H1 (cell line): ENCODE measurements around the gene FOXN4. TPM values are rescaled to one million over a fixed set of nuclear protein-coding genes. Genes with fewer than 3 reads are reported as not detected.

ENCODE experiments used
- CTCF ChIA-PET: fragments of 300-600 bp; sonication (Branson Sonifier 250); formaldehyde crosslinking; loops from one replicate; lab custom pipeline; 2021; ENCODE audit not compliant: partially characterized antibody; lab: Charles Lee
- POLR2A ChIA-PET: fragments of 300-600 bp; sonication (Branson Sonifier 250); formaldehyde crosslinking; loops from one replicate; lab custom pipeline; 2021; ENCODE audit warnings: inconsistent platforms; ENCODE audit not compliant: partially characterized antibody; lab: Charles Lee
- DNase-seq, 2 experiments: peaks; one replicate each; pipeline versions ENCODE4 v3.0.0 to v3.0.0-alpha.2; 2010 to 2022; ENCODE audit warnings: low spot score in 2 of 2, low read depth in 1 of 2, mixed read lengths in 1 of 2
- FAIRE-seq: peaks from 2 replicates; lab custom pipeline; 2011; peaks lifted over from hg19 to GRCh38; lab: Jason Lieb, UNC
- H2AFZ ChIP-seq: 2 replicates; pipeline ENCODE4 v1.8.1; 2012; ENCODE audit warnings: low read length, inconsistent platforms
- H2AK5ac ChIP-seq: 2 replicates; pipeline ENCODE4 v1.6.1; 2013; ENCODE audit warnings: low read depth, low read length
- H2BK120ac ChIP-seq: replicated peaks from 2 replicates; pipeline ENCODE3; 2013; ENCODE audit warnings: low read depth, low read length, inconsistent platforms
- H2BK12ac ChIP-seq: 2 replicates; pipeline ENCODE4 v1.6.1; 2013; ENCODE audit warnings: low read depth, low read length
- H2BK15ac ChIP-seq: 2 replicates; pipeline ENCODE4 v1.6.1; 2013; ENCODE audit warnings: low read length
- H2BK20ac ChIP-seq: 2 replicates; pipeline ENCODE4 v1.6.1; 2013; ENCODE audit warnings: low read length
- H2BK5ac ChIP-seq: 2 replicates; pipeline ENCODE4 v1.6.1; 2013; ENCODE audit warnings: low read depth, low read length
- H3K14ac ChIP-seq: 2 replicates; pipeline ENCODE4 v1.6.1; 2013; ENCODE audit warnings: inconsistent platforms; ENCODE audit not compliant: insufficient read length
- H3K18ac ChIP-seq: 2 replicates; pipeline ENCODE4 v1.6.1; 2013; ENCODE audit warnings: low read length; ENCODE audit errors: extremely low read depth
- H3K23ac ChIP-seq: 2 replicates; pipeline ENCODE4 v1.6.1; 2013; ENCODE audit warnings: inconsistent platforms; ENCODE audit not compliant: insufficient read length
- H3K23me2 ChIP-seq: 2 replicates; pipeline ENCODE4 v1.6.1; 2013; ENCODE audit warnings: low read depth, low read length
- H3K27ac ChIP-seq: 2 replicates; pipeline ENCODE4 v1.6.1; 2011; ENCODE audit warnings: low read depth, low read length, inconsistent platforms
- H3K27me3 ChIP-seq, 4 experiments: replicated peaks in 1 of 4; 1 replicate in 1 of 4; 2 replicates in 3 of 4; pipeline versions ENCODE4 v1.6.1 to v1.8.1; 2011 to 2013; ENCODE audit warnings: low read length in 3 of 4, mild to moderate bottlenecking in 3 of 4, inconsistent platforms in 2 of 4, mixed read lengths in 2 of 4, moderate library complexity in 1 of 4; ENCODE audit not compliant: control insufficient read depth in 3 of 4, insufficient read depth in 3 of 4; ENCODE audit errors: extremely low read depth in 1 of 4
- H3K36me3 ChIP-seq, 4 experiments: 2 replicates each; pipeline versions ENCODE4 v1.6.1 to v1.8.1; 2011 to 2013; ENCODE audit warnings: mild to moderate bottlenecking in 4 of 4, low read length in 3 of 4, moderate library complexity in 2 of 4, control low read depth in 1 of 4, inconsistent platforms in 1 of 4; ENCODE audit not compliant: insufficient read depth in 4 of 4, control insufficient read depth in 2 of 4
- H3K4ac ChIP-seq: replicated peaks from 2 replicates; pipeline ENCODE3; 2013; ENCODE audit warnings: low read length, low read depth, mixed read lengths, inconsistent platforms; ENCODE audit not compliant: insufficient read length
- H3K4me1 ChIP-seq, 4 experiments: replicated peaks in 1 of 4; 1 replicate in 1 of 4; 2 replicates in 3 of 4; pipeline versions ENCODE4 v1.6.1 to v1.8.1; 2011 to 2013; ENCODE audit warnings: low read length in 3 of 4, inconsistent platforms in 2 of 4, mixed read lengths in 1 of 4; ENCODE audit not compliant: insufficient read depth in 4 of 4, control insufficient read depth in 3 of 4
- H3K4me2 ChIP-seq, 2 experiments: 2 replicates each; pipeline versions ENCODE4 v1.6.1 to v1.8.1; 2011 to 2013; ENCODE audit warnings: low read depth in 2 of 2, low read length in 2 of 2, control low read depth in 1 of 2, inconsistent platforms in 1 of 2, mild to moderate bottlenecking in 1 of 2; ENCODE audit not compliant: insufficient read depth in 1 of 2
- H3K4me3 ChIP-seq, 4 experiments: fragments of 200-600, 300-600 bp in 1 of 4; sonication (generic), shearing (Covaris generic), sonication (Bioruptor Twin) in 1 of 4; 2 replicates each; pipeline versions ENCODE4 v1.5.1 to v1.8.1; 2011 to 2016; ENCODE audit warnings: low read length in 4 of 4, low read depth in 3 of 4, control low read depth in 2 of 4, inconsistent platforms in 2 of 4, mild to moderate bottlenecking in 2 of 4, mixed read lengths in 1 of 4, moderate library complexity in 1 of 4; ENCODE audit not compliant: insufficient read depth in 2 of 4; ENCODE audit errors: extremely low read depth in 1 of 4
- H3K56ac ChIP-seq: replicated peaks from 2 replicates; pipeline ENCODE3; 2013; ENCODE audit warnings: low read depth, mild to moderate bottlenecking, mixed read lengths, low read length, inconsistent platforms; ENCODE audit not compliant: insufficient read length
- H3K79me1 ChIP-seq: 2 replicates; pipeline ENCODE4 v1.6.1; 2013; ENCODE audit warnings: low read depth, low read length, control low read depth
- H3K79me2 ChIP-seq, 2 experiments: 2 replicates each; pipeline versions ENCODE4 v1.6.1 to v1.8.1; 2012 to 2013; ENCODE audit warnings: low read length in 2 of 2, mild to moderate bottlenecking in 2 of 2, inconsistent platforms in 1 of 2; ENCODE audit not compliant: insufficient read depth in 2 of 2, control insufficient read depth in 1 of 2
- H3K9ac ChIP-seq, 4 experiments: replicated peaks in 1 of 4; 1 replicate in 1 of 4; 2 replicates in 3 of 4; pipeline versions ENCODE4 v1.6.1 to v1.8.1; 2011 to 2013; ENCODE audit warnings: low read depth in 3 of 4, low read length in 3 of 4, control low read depth in 2 of 4, mild to moderate bottlenecking in 2 of 4, moderate library complexity in 2 of 4, inconsistent platforms in 1 of 4; ENCODE audit errors: extremely low read depth in 1 of 4
- H3K9me3 ChIP-seq, 2 experiments: 2 replicates each; pipeline versions ENCODE4 v1.6.1 to v1.8.1; 2012 to 2013; ENCODE audit warnings: mild to moderate bottlenecking in 2 of 2, moderate library complexity in 2 of 2, control low read depth in 1 of 2, inconsistent platforms in 1 of 2, low read depth in 1 of 2, low read length in 1 of 2, mixed read lengths in 1 of 2; ENCODE audit not compliant: insufficient read depth in 2 of 2
- H4K20me1 ChIP-seq, 2 experiments: replicated peaks in 1 of 2; 2 replicates each; pipeline versions ENCODE3 to v1.8.1; 2011 to 2013; ENCODE audit warnings: inconsistent platforms in 2 of 2, low read length in 2 of 2, mild to moderate bottlenecking in 1 of 2; ENCODE audit not compliant: insufficient read depth in 2 of 2, control insufficient read depth in 1 of 2
- H4K5ac ChIP-seq: 2 replicates; pipeline ENCODE4 v1.6.1; 2013; ENCODE audit warnings: low read length, low read depth, mixed read lengths, inconsistent platforms; ENCODE audit not compliant: insufficient read length
- H4K8ac ChIP-seq: 2 replicates; pipeline ENCODE4 v1.8.0; 2013; ENCODE audit warnings: mild to moderate bottlenecking, moderate library complexity, low read length, inconsistent platforms; ENCODE audit not compliant: insufficient read depth; ENCODE audit errors: extremely low read depth
- H4K91ac ChIP-seq: replicated peaks from 2 replicates; pipeline ENCODE3; 2013; ENCODE audit warnings: low read length, mixed read lengths, inconsistent platforms; ENCODE audit not compliant: insufficient read length
- CBX8 ChIP-seq: fragments of 300-800, 300-1000 bp; sonication (generic); IDR thresholded peaks from 2 replicates; pipeline ENCODE4 v1.7.1; 2016; ENCODE audit warnings: low read depth, low read length, borderline replicate concordance
- CHD2 ChIP-seq: IDR thresholded peaks from 2 replicates; pipeline ENCODE4 v1.6.1; 2012; ENCODE audit warnings: low read length, improper control_type of control experiment
- CTCF ChIP-seq, 3 experiments: IDR thresholded peaks; 1 replicate in 2 of 3; 2 replicates in 1 of 3; pipeline versions ENCODE4 v1.5.1 to v1.6.1; 2011; ENCODE audit warnings: low read length in 3 of 3, mild to moderate bottlenecking in 3 of 3, inconsistent platforms in 2 of 3, low read depth in 1 of 3, moderate library complexity in 1 of 3; ENCODE audit not compliant: insufficient read depth in 1 of 3; ENCODE audit errors: control extremely low read depth in 1 of 3
- GABPA ChIP-seq: IDR thresholded peaks from 2 replicates; pipeline ENCODE4 v1.6.1; 2011; ENCODE audit warnings: mild to moderate bottlenecking, low read length, moderate library complexity, borderline replicate concordance; ENCODE audit not compliant: insufficient read depth
- GTF2F1 ChIP-seq: IDR thresholded peaks from 2 replicates; pipeline ENCODE4 v1.6.1; 2012; ENCODE audit warnings: low read depth, low read length, improper control_type of control experiment, borderline replicate concordance
- KDM4A ChIP-seq: IDR thresholded peaks from one replicate; pipeline ENCODE4 v1.7.1; 2012; ENCODE audit warnings: low read depth, mild to moderate bottlenecking, moderate library complexity, low read length, inconsistent platforms; ENCODE audit not compliant: severe bottlenecking
- MAFK ChIP-seq: IDR thresholded peaks from 2 replicates; pipeline ENCODE4 v1.6.1; 2012; ENCODE audit warnings: low read depth, mild to moderate bottlenecking, improper control_type of control experiment, low read length
- NANOG ChIP-seq: IDR thresholded peaks from 2 replicates; pipeline ENCODE4 v1.6.1; 2011; ENCODE audit warnings: low read length, low read depth, mild to moderate bottlenecking, inconsistent platforms; ENCODE audit not compliant: insufficient read depth, poor library complexity, severe bottlenecking
- POLR2AphosphoS5 ChIP-seq: IDR thresholded peaks from 2 replicates; pipeline ENCODE4 v1.6.1; 2011; ENCODE audit warnings: low read depth, low read length
- RNF2 ChIP-seq: fragments of 200-900, 300-1000 bp; sonication (generic); IDR thresholded peaks from 2 replicates; pipeline ENCODE4 v1.7.1; 2016; ENCODE audit warnings: borderline replicate concordance, low read depth, mild to moderate bottlenecking, antibody characterized with exemption, low read length; ENCODE audit not compliant: poor library complexity, severe bottlenecking; ENCODE audit errors: missing control alignments
- SRF ChIP-seq: IDR thresholded peaks from 2 replicates; pipeline ENCODE4 v1.6.1; 2011; ENCODE audit warnings: mild to moderate bottlenecking, low read depth, low read length, moderate library complexity
- TEAD4 ChIP-seq: IDR thresholded peaks from 2 replicates; pipeline ENCODE4 v1.6.1; 2012; ENCODE audit warnings: low read depth, low read length, inconsistent platforms, mixed read lengths
- WGBS, 2 experiments: shearing (Covaris generic) in 1 of 2; methylation state at CpG; one replicate each; pipeline versions ENCODE4 v1.1.6 to v1.1.7; 2013 to 2015; ENCODE audit warnings: low lambda C conversion rate in 2 of 2, mixed read lengths in 2 of 2, inconsistent platforms in 1 of 2, low coverage in 1 of 2, missing lambda C conversion rate in 1 of 2; ENCODE audit not compliant: insufficient replicate concordance in 2 of 2, insufficient coverage in 1 of 2, insufficient read length in 1 of 2; ENCODE audit errors: extremely low coverage in 1 of 2, missing lambda C conversion rate in 1 of 2; 5-methylcytosine and 5-hydroxymethylcytosine counted together
- polyA plus RNA-seq, 7 experiments: library from polyadenylated mRNA; depleted of rRNA in 3 of 7; stranded (reverse) in 5 of 7; unstranded in 2 of 7; fragments of >200 nt in 5 of 7; fragments of 200-250 nt in 2 of 7; gene quantifications; 1 replicate in 5 of 7; 2 replicates in 1 of 7; 4 replicates in 1 of 7; pipeline versions ENCODE4 v1.2.1 to v1.2.3, GENCODE V29; 2011 to 2013; ENCODE audit warnings: missing spikeins in 2 of 7, mixed read lengths in 2 of 7
- total RNA-seq: library from RNA; stranded (reverse); fragmentation: NEBNext Ultra II Directional; extraction: Animal tissue kit (Norgen Biotek cat#: 25700); gene quantifications from 2 replicates; pipeline ENCODE4 v1.2.1, GENCODE V29; 2021

The FOXN4 gene
- total and polyA plus RNA-seq, 2 of the 8 experiments (the other 6 are each of a cell fraction or from before 2014, with no cell fraction given): 0.26 to 0.29 TPM

- H3K23ac ChIP-seq: no peak overlapping the region
- FAIRE-seq (no peak), DNase-seq (no peak)
- no peak overlapping the region for H2BK15ac ChIP-seq
- no peak overlapping the region for H3K18ac ChIP-seq
- H3K23me2 ChIP-seq: no peaks in the 10 kb centered on the region
- CTCF ChIA-PET: no interaction called here
- no peak overlapping the region for H3K56ac ChIP-seq
- no peaks in the 10 kb centered on the region for H3K79me2 ChIP-seq
- H3K27ac ChIP-seq: no peak overlapping the region
- no peak overlapping the region for H2AK5ac ChIP-seq
- no peak overlapping the region for H4K91ac ChIP-seq
- no peak overlapping the region for H4K5ac ChIP-seq
- no peaks in the 10 kb centered on the region for H3K36me3 ChIP-seq
- no peaks in the 10 kb centered on the region for H3K9me3 ChIP-seq
- no peak overlapping the region for H2BK5ac ChIP-seq
- no peaks in the 10 kb centered on the region for H4K20me1 ChIP-seq
- H2BK120ac ChIP-seq: no peak overlapping the region
- H2BK12ac ChIP-seq: no peak overlapping the region
- no peak overlapping the region for H2AFZ ChIP-seq
- no peaks in the 10 kb centered on the region for H3K27me3 ChIP-seq
- H3K4ac ChIP-seq: no peak overlapping the region
- no peaks in the 10 kb centered on the region for H3K4me1 ChIP-seq
- no peak overlapping the region for H3K9ac ChIP-seq
- WGBS, 2 experiments: 90% methylated on average over 2 of the region's 2 CpGs; no CpG with 5 or more reads in 1 of the 2 experiments
- H3K4me3 ChIP-seq: no peak overlapping the region
- H3K4me2 ChIP-seq: no peak overlapping the region
- no peaks in the 10 kb centered on the region for H3K79me1 ChIP-seq
- POLR2A ChIA-PET: interaction anchor here (0.6 kb wide), 1 partner anchor 15 kb away, joined by 3 read pairs; no protein-coding TSS in a partner anchor
- no peak overlapping the region for H2BK20ac ChIP-seq
- H4K8ac ChIP-seq: no peak overlapping the region
- no peak overlapping the region for H3K14ac ChIP-seq
- TF ChIP-seq MAFK (no peak), RNF2 (no peak), TEAD4 (no peak), KDM4A (no peak), CBX8 (no peak), GTF2F1 (no peak), POLR2AphosphoS5 (no peak), GABPA (no peak), NANOG (no peak), SRF (no peak), CTCF (IDR thresholded peaks at IDR 0.05; ENCODE audit: control extremely low read depth in 1 of 3, insufficient read depth in 1 of 3, low read depth in 1 of 3, low read length in 3 of 3) (no peak), CHD2 (no peak)
These were observed 78.9 kb downstream of the FOXN4 start for GRCh38 chr12:109230193-109230592.
